ENCODE results near the gene HGFAC. TPM values are rescaled to one million over a fixed set of nuclear protein-coding genes. Genes with fewer than 3 reads are reported as not detected.

Gene HGFAC
- total and polyA plus RNA-seq, 12 donors = 0.12 to 0.84 (median 0.51) TPM; not detected in 5

GRCh38 chr4:3479358-3480101, 37.8 kb downstream of the HGFAC start:
- DNase-seq = no peak
- WGBS, 4 donors = 65 to 81% (median 79%) methylated on average over 13 to 25 of the region's 25 CpGs
- no peak for TF ChIP-seq POLR2A (IDR thresholded peaks at IDR 0.05)
- no peak for TF ChIP-seq CTCF (IDR thresholded peaks at IDR 0.05)
- peaks cover 9% of the 10 kb centered on the region for H3K27me3 ChIP-seq
- no peaks in the 10 kb centered on the region for H3K36me3 ChIP-seq (replicated peaks in 1 of 2)
- no peaks in the 10 kb centered on the region for H3K4me1 ChIP-seq (replicated peaks in 1 of 2)
- no peak overlapping the region for H3K27ac ChIP-seq
- no peak overlapping the region for H3K4me3 ChIP-seq
- intact Hi-C loops (cut with DNase I) = no loop called here
- H3K9me3 ChIP-seq (replicated peaks in 1 of 3) = no peaks in the 10 kb centered on the region

GRCh38 chr4:3480528-3481112, 38.9 kb downstream of the HGFAC start:
- Histone ChIP-seq H3K4me3 (no peak overlapping the region), H3K36me3 (replicated peaks in 1 of 2) (no peaks in the 10 kb centered on the region), H3K27ac (no peak overlapping the region), H3K4me1 (replicated peaks in 1 of 2) (no peaks in the 10 kb centered on the region), H3K9me3 (replicated peaks in 1 of 3) (no peaks in the 10 kb centered on the region), H3K27me3 (peaks cover 18% of the 10 kb centered on the region)
- peak; percentile 71 to 92 (median 85) for DNase-seq
- intact Hi-C loops (cut with DNase I) = no loop called here
- TF ChIP-seq POLR2A (IDR thresholded peaks at IDR 0.05) = no peak
- peak; percentile 91 to 99 (median 97) for TF ChIP-seq CTCF (IDR thresholded peaks at IDR 0.05)
- 12 to 45% (median 23%) methylated on average over 7 to 17 of the region's 17 CpGs for WGBS, 4 donors

GRCh38 chr4:3481113-3481531, 39.4 kb downstream of the HGFAC start:
- DNase-seq = no peak
- no peaks in the 10 kb centered on the region for H3K4me1 ChIP-seq (replicated peaks in 1 of 2)
- intact Hi-C loops (cut with DNase I) = no loop called here
- H3K27me3 ChIP-seq = peaks cover 23% of the 10 kb centered on the region
- H3K36me3 ChIP-seq (replicated peaks in 1 of 2) = no peaks in the 10 kb centered on the region
- H3K9me3 ChIP-seq (replicated peaks in 1 of 3) = no peaks in the 10 kb centered on the region
- no peak overlapping the region for H3K27ac ChIP-seq
- no peak overlapping the region for H3K4me3 ChIP-seq
- TF ChIP-seq POLR2A (IDR thresholded peaks at IDR 0.05) (no peak), CTCF (IDR thresholded peaks at IDR 0.05) (no peak)
- 48 to 58% (median 53%) methylated on average over 5 of the region's 5 CpGs for WGBS, 4 donors

GRCh38 chr4:3481783-3482393, 40.1 kb downstream of the HGFAC start:
- no peak for DNase-seq
- WGBS, 4 donors = 75 to 85% (median 82%) methylated on average over 15 to 19 of the region's 19 CpGs
- no peak overlapping the region for H3K4me3 ChIP-seq
- H3K36me3 ChIP-seq (replicated peaks in 1 of 2) = no peaks in the 10 kb centered on the region
- H3K4me1 ChIP-seq (replicated peaks in 1 of 2) = no peaks in the 10 kb centered on the region
- H3K27me3 ChIP-seq = peaks cover 26% of the 10 kb centered on the region
- intact Hi-C loops (cut with DNase I) = no loop called here
- H3K9me3 ChIP-seq (replicated peaks in 1 of 3) = no peaks in the 10 kb centered on the region
- TF ChIP-seq CTCF (IDR thresholded peaks at IDR 0.05) (no peak), POLR2A (IDR thresholded peaks at IDR 0.05) (no peak)
- no peak overlapping the region for H3K27ac ChIP-seq
